SU-DHL-6 (cell line): ENCODE results near the gene MRFAP1L1.
A peak's percentile ranks its signal among the peaks of the same experiment; 100 is the strongest.

Experiments used
- H2AFZ ChIP-seq: fragments of 200-600 bp; sonication (generic); 2 replicates; pipeline ENCODE4 v1.6.1; 2014; ENCODE audit warnings: low read depth, mild to moderate bottlenecking, moderate library complexity, mixed read lengths, antibody characterized with exemption, low read length; ENCODE audit not compliant: severe bottlenecking
- H3F3A ChIP-seq: fragments of 200-600 bp; shearing (Covaris generic); 2 replicates; pipeline ENCODE4 v1.6.0; 2016; ENCODE audit warnings: antibody characterized with exemption, mild to moderate bottlenecking; ENCODE audit not compliant: insufficient read depth
- H3K27ac ChIP-seq: fragments of 200-600 bp; sonication (generic); 2 replicates; pipeline ENCODE4 v1.5.1; 2016; ENCODE audit warnings: low read depth, mild to moderate bottlenecking, low read length, moderate library complexity, mixed read lengths
- H3K27me3 ChIP-seq: fragments of 200-600 bp; sonication (generic), shearing (Covaris generic); 2 replicates; pipeline ENCODE4 v1.6.0; 2014; ENCODE audit warnings: mild to moderate bottlenecking, low read length
- H3K36me3 ChIP-seq: fragments of 200-600 bp; sonication (generic); 2 replicates; pipeline ENCODE4 v1.6.1; 2014; ENCODE audit warnings: mild to moderate bottlenecking, low read length, mixed read lengths
- H3K4me2 ChIP-seq: fragments of 300-600, 200-600 bp; shearing (Covaris generic), sonication (generic); 2 replicates; pipeline ENCODE4 v1.6.0; 2014; ENCODE audit warnings: low read length, low read depth, mild to moderate bottlenecking; ENCODE audit not compliant: poor library complexity, severe bottlenecking
- H3K4me3 ChIP-seq: fragments of 200-600 bp; sonication (generic); 2 replicates; pipeline ENCODE4 v1.5.1; 2014; ENCODE audit warnings: antibody characterized with exemption, low read length, mild to moderate bottlenecking, mixed read lengths; ENCODE audit not compliant: insufficient read depth, poor library complexity, severe bottlenecking
- H3K79me2 ChIP-seq: fragments of 200-600 bp; sonication (generic); 2 replicates; pipeline ENCODE4 v1.6.1; 2014; ENCODE audit warnings: mild to moderate bottlenecking, low read length, moderate library complexity; ENCODE audit not compliant: insufficient read depth
- H3K9ac ChIP-seq: fragments of 200-600 bp; sonication (generic); 2 replicates; pipeline ENCODE4 v1.7.0; 2014; ENCODE audit warnings: mild to moderate bottlenecking, low read length
- H3K9me2 ChIP-seq: fragments of 200-600 bp; sonication (generic); replicated peaks from 2 replicates; pipeline ENCODE4 v1.6.1; 2014; ENCODE audit warnings: low read length; ENCODE audit not compliant: insufficient read depth
- H3K9me3 ChIP-seq: fragments of 200-600 bp; sonication (generic); 2 replicates; pipeline ENCODE4 v1.6.1; 2014; ENCODE audit warnings: low read length, mixed read lengths; ENCODE audit not compliant: insufficient read depth
- H4K20me1 ChIP-seq: fragments of 200-600 bp; sonication (generic); 2 replicates; pipeline ENCODE4 v1.6.1; 2014; ENCODE audit warnings: low read depth, mild to moderate bottlenecking, antibody characterized with exemption, low read length, moderate library complexity, mixed read lengths
- EZH2phosphoT487 ChIP-seq: fragments of 200-600 bp; sonication (generic), shearing (Covaris generic); conservative IDR thresholded peaks from 2 replicates; pipeline ENCODE4 v1.6.1; 2018; ENCODE audit warnings: mild to moderate bottlenecking, antibody characterized with exemption, low read length, moderate library complexity, mixed read lengths
- TF ChIP-seq, protein P1 (sequence below): fragments of 200-600 bp; sonication (generic); IDR thresholded peaks from one replicate; pipeline ENCODE4 v1.5.1; 2017; ENCODE audit warnings: antibody characterized with exemption, mild to moderate bottlenecking, low read length, moderate library complexity; ENCODE audit not compliant: insufficient read depth, poor library complexity, severe bottlenecking

The MRFAP1L1 gene

DNA sequence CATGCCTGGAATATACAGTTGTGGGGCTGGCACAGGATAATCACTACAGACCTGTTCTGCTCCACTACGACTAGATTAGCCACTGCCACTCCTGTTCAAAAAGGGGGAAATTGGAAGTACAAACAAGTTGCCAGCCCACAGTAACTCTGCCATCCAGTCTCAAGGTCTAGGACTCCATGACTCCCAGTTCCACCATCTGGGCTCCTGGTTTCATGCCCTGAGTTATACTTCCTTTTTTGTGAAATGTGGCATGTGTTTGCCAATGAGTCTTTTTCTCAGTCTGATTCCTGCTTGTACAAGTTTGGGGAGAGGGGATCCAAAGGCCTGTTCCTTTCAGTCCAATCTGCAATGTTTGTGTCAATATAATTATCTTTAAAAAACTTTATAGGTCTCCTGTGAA, 5.3 kb upstream of the MRFAP1L1 start:
- H3K9ac ChIP-seq: no peak overlapping the region

DNA sequence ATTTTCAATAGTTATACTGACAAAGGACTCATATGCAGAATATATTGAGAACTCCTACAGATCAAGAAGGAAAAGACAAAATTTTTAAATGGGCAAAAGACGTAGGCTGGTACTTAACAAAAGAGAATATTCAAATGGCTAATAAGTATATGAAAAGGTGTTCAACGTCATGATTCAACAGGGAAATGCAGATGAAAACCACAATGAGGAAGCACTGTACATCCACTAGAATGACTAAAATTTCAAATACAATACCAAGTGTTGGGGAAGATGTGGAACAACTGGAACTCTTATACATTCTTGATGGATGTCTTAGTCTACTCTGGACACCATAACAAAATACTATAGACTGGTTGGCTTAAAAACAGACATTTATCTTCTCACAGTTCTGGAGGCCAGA, 1.3 kb upstream of the MRFAP1L1 start:
- H3K9ac ChIP-seq: no peak overlapping the region
- no peak overlapping the region for H3K27ac ChIP-seq
- no peaks in the 10 kb centered on the region for H3K9me2 ChIP-seq
- no peaks in the 10 kb centered on the region for H3K27me3 ChIP-seq
- H3K36me3 ChIP-seq: peaks cover 8% of the 10 kb centered on the region; the same call in 1 of the 2 replicates
- peaks cover 9% of the 10 kb centered on the region; the same call in 1 of the 2 replicates for H3F3A ChIP-seq
- no peak overlapping the region for H2AFZ ChIP-seq
- H4K20me1 ChIP-seq: no peaks in the 10 kb centered on the region
- peaks cover 17% of the 10 kb centered on the region; the same call in 1 of the 2 replicates for H3K79me2 ChIP-seq
- H3K4me3 ChIP-seq: no peak overlapping the region
- TF ChIP-seq EZH2phosphoT487: no peak
- TF ChIP-seq, protein P1, sequence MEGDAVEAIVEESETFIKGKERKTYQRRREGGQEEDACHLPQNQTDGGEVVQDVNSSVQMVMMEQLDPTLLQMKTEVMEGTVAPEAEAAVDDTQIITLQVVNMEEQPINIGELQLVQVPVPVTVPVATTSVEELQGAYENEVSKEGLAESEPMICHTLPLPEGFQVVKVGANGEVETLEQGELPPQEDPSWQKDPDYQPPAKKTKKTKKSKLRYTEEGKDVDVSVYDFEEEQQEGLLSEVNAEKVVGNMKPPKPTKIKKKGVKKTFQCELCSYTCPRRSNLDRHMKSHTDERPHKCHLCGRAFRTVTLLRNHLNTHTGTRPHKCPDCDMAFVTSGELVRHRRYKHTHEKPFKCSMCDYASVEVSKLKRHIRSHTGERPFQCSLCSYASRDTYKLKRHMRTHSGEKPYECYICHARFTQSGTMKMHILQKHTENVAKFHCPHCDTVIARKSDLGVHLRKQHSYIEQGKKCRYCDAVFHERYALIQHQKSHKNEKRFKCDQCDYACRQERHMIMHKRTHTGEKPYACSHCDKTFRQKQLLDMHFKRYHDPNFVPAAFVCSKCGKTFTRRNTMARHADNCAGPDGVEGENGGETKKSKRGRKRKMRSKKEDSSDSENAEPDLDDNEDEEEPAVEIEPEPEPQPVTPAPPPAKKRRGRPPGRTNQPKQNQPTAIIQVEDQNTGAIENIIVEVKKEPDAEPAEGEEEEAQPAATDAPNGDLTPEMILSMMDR: no peak
- H3K9me3 ChIP-seq: no peaks in the 10 kb centered on the region; the same call in 1 of the 2 replicates
- H3K4me2 ChIP-seq: no peak overlapping the region

More for the DNA sequence above, 5.3 kb upstream of the MRFAP1L1 start:
- Histone ChIP-seq H3F3A (peaks cover 13% of the 10 kb centered on the region; the same call in 1 of the 2 replicates), H3K36me3 (no peaks in the 10 kb centered on the region; the same call in 1 of the 2 replicates), H3K9me2 (no peaks in the 10 kb centered on the region), H2AFZ (no peak overlapping the region), H4K20me1 (no peaks in the 10 kb centered on the region), H3K27me3 (no peaks in the 10 kb centered on the region), H3K27ac (no peak overlapping the region), H3K79me2 (peaks cover 18% of the 10 kb centered on the region), H3K4me2 (no peak overlapping the region), H3K4me3 (no peak overlapping the region), H3K9me3 (no peaks in the 10 kb centered on the region; the same call in 1 of the 2 replicates)
- TF ChIP-seq, protein P1: no peak
- no peak for TF ChIP-seq EZH2phosphoT487

DNA sequence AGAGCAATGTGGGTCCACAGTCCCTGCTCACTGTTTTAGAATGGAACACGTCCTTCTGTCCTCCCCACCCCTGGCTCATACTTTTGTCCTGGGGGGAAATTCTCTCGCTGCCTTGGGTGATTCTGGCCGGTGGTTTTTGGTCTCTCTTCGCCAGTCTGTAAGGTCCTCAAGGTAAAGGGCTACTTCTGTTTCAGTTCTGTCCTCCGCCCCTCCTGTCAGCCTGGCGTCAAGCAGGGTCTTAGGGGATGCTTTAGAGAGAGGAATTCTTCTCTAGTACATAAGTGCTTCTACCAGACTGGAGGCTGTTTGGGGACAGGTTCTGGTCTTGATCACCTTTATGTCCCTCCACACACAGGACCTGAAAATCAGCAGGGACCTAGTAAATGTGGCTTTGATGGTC, 617 bp upstream of the MRFAP1L1 start:
- H3K27ac ChIP-seq: no peak overlapping the region
- peak overlapping the region; percentile 72 for H3K4me3 ChIP-seq
- no peaks in the 10 kb centered on the region for H4K20me1 ChIP-seq
- H3K36me3 ChIP-seq: peaks cover 8% of the 10 kb centered on the region; the same call in 1 of the 2 replicates
- no peaks in the 10 kb centered on the region for H3K27me3 ChIP-seq
- H3K9me3 ChIP-seq: no peaks in the 10 kb centered on the region; the same call in 1 of the 2 replicates
- H2AFZ ChIP-seq: peak overlapping the region; percentile 94
- H3F3A ChIP-seq: peaks cover 6% of the 10 kb centered on the region; the same call in 1 of the 2 replicates
- H3K4me2 ChIP-seq: peak overlapping the region; percentile 59
- TF ChIP-seq EZH2phosphoT487: no peak
- TF ChIP-seq, protein P1: no peak
- H3K9me2 ChIP-seq: no peaks in the 10 kb centered on the region
- H3K9ac ChIP-seq: peak overlapping the region; percentile 29
- H3K79me2 ChIP-seq: peaks cover 17% of the 10 kb centered on the region; the same call in 1 of the 2 replicates
